Stimulated activated memory B cell treated with anti-CD40 and anti-IgM and Interleukin-4, amounts not matched to agents 10 μg/mL and 1 μg/mL and 100 μg/mL, for 72 hours (primary cell): ENCODE results near the gene LHFPL4.

ENCODE experiments used
- ATAC-seq: fragments of 150-1000 bp; cut with Tn5 transposase; 2 replicates; pipeline ENCODE4 v1.10.0; 2021
- H3K27ac Mint-ChIP-seq: one replicate; pipeline ENCODE4 v1.8.0; 2022; ENCODE audit warnings: mild to moderate bottlenecking, mixed read lengths
- H3K27me3 Mint-ChIP-seq: one replicate; pipeline ENCODE4 v1.8.0; 2022; ENCODE audit warnings: mixed read lengths
- H3K36me3 Mint-ChIP-seq: one replicate; pipeline ENCODE4 v1.8.0; 2022; ENCODE audit warnings: mixed read lengths
- H3K4me1 Mint-ChIP-seq: one replicate; pipeline ENCODE4 v1.8.0; 2022; ENCODE audit warnings: mixed read lengths
- H3K4me3 Mint-ChIP-seq: one replicate; pipeline ENCODE4 v1.8.0; 2022; ENCODE audit warnings: mild to moderate bottlenecking, moderate library complexity, mixed read lengths
- H3K9me3 Mint-ChIP-seq: one replicate; pipeline ENCODE4 v1.8.0; 2022; ENCODE audit warnings: mixed read lengths

LHFPL4 gene

GRCh38 chr3:9468460-9468859 lies 85.2 kb downstream of the LHFPL4 start:
- Mint-ChIP-seq H3K4me1 (no peaks in the 10 kb centered on the region), H3K36me3 (peaks cover 85% of the 10 kb centered on the region), H3K27ac (peak overlapping the region; percentile 4), H3K27me3 (no peaks in the 10 kb centered on the region), H3K9me3 (no peaks in the 10 kb centered on the region), H3K4me3 (no peak overlapping the region)
- no peak for ATAC-seq

DNA sequence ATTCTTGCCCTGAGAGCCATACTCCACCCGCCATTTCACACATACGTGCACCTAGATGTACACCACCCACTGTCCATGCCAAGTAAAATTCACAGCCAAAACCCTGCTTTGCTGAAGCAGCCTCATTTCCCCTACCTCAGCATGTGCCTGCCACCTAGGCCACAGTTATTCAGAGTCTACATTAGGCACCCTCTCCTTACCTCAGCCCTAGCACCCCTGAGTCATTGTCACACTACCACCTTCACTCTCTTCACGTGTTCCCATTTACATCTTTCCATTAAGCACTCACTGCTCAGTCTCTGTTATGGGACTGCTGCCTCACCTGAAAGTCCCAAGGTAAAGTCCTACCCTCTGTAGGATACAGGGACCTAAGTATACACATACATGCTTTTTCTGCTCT lies 86.2 kb downstream of the LHFPL4 start:
- H3K27ac Mint-ChIP-seq = no peak overlapping the region
- no peaks in the 10 kb centered on the region for H3K9me3 Mint-ChIP-seq
- H3K36me3 Mint-ChIP-seq = peaks cover 78% of the 10 kb centered on the region
- H3K4me1 Mint-ChIP-seq = no peaks in the 10 kb centered on the region
- H3K4me3 Mint-ChIP-seq = no peak overlapping the region
- H3K27me3 Mint-ChIP-seq = no peaks in the 10 kb centered on the region
- no peak for ATAC-seq

GRCh38 chr3:9455596-9456131 lies 98.0 kb downstream of the LHFPL4 start:
- Mint-ChIP-seq H3K9me3 (no peaks in the 10 kb centered on the region), H3K4me3 (no peak overlapping the region), H3K27me3 (no peaks in the 10 kb centered on the region), H3K4me1 (no peaks in the 10 kb centered on the region), H3K36me3 (peaks cover 31% of the 10 kb centered on the region), H3K27ac (no peak overlapping the region)
- no peak for ATAC-seq

DNA sequence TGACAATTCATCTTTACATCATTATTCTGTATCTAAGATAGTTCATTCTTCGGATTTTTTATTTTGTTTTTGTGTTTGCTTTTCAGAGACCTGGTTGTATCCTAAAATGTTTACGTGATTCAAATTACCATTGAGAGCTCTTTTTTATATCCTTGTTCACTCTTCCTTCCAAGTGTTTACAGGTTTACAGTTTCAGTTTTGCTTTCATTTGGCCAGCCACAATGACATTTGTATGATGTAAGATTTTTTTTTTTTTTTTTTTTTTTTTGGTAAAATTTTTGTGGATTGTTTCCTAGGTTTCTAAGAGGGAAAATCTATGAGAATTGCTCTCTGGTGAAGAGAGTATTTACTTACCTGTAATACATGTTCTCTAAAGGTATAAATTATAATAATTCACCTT lies 101.2 kb downstream of the LHFPL4 start:
- Mint-ChIP-seq H3K9me3 (no peaks in the 10 kb centered on the region), H3K27ac (peak overlapping the region; percentile 49), H3K4me1 (peaks cover 5% of the 10 kb centered on the region), H3K36me3 (peaks cover 47% of the 10 kb centered on the region), H3K4me3 (no peak overlapping the region), H3K27me3 (no peaks in the 10 kb centered on the region)
- no peak for ATAC-seq

- no peak overlapping the region for H3K4me3 Mint-ChIP-seq
- peaks cover 50% of the 10 kb centered on the region for H3K36me3 Mint-ChIP-seq
- no peaks in the 10 kb centered on the region for H3K9me3 Mint-ChIP-seq
- H3K27ac Mint-ChIP-seq = no peak overlapping the region
- ATAC-seq = no peak
- H3K27me3 Mint-ChIP-seq = no peaks in the 10 kb centered on the region
- peaks cover 5% of the 10 kb centered on the region for H3K4me1 Mint-ChIP-seq
These were observed 102.6 kb downstream of the LHFPL4 start for GRCh38 chr3:9450991-9451390.

DNA sequence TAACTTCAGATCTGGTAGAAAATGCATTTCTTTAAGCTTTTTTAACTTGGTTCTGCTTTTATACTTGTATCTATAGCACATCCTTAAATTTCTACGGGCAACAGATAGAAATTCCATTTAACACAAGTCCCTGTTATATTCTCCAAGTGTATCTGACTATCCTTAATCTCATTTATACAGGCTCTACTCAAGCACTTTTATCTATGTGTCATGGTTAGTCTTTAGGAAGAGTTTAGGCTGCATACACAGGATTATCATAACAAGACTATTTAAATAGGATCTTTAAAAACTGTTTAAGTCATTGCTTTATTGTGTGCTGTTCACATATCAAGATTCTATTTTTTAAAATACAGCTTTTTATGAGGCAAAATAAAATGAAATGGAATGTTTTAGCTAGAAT lies 103.5 kb downstream of the LHFPL4 start:
- Mint-ChIP-seq H3K36me3 (peaks cover 56% of the 10 kb centered on the region), H3K9me3 (no peaks in the 10 kb centered on the region), H3K27ac (no peak overlapping the region), H3K27me3 (no peaks in the 10 kb centered on the region), H3K4me3 (no peak overlapping the region), H3K4me1 (peaks cover 5% of the 10 kb centered on the region)
- ATAC-seq = no peak

GRCh38 chr3:9448643-9449042 lies 105.0 kb downstream of the LHFPL4 start:
- no peaks in the 10 kb centered on the region for H3K9me3 Mint-ChIP-seq
- H3K27me3 Mint-ChIP-seq = no peaks in the 10 kb centered on the region
- peaks cover 5% of the 10 kb centered on the region for H3K4me1 Mint-ChIP-seq
- ATAC-seq = no peak
- H3K27ac Mint-ChIP-seq = no peak overlapping the region
- peaks cover 64% of the 10 kb centered on the region for H3K36me3 Mint-ChIP-seq
- H3K4me3 Mint-ChIP-seq = no peak overlapping the region
